HG03575 (cell line): ENCODE measurements around the gene NXPH1.

Experiments used
- ATAC-seq: cut with Tn5 transposase; IDR thresholded peaks from one replicate; pipeline ENCODE4 v1.9.1; 2021; ENCODE audit not compliant: unreplicated experiment, insufficient number of reproducible peaks, low FRiP score; ENCODE audit errors: extremely low read depth

NXPH1 gene

GRCh38 chr7:8490391-8491045, 57.1 kb downstream of the NXPH1 start:
- ATAC-seq, result no peak

GRCh38 chr7:8491106-8491505, 57.7 kb downstream of the NXPH1 start:
- ATAC-seq, result no peak

GRCh38 chr7:8491544-8492489, 58.4 kb downstream of the NXPH1 start:
- no peak for ATAC-seq

GRCh38 chr7:8499128-8499527, 65.7 kb downstream of the NXPH1 start:
- ATAC-seq, result no peak

- ATAC-seq, result no peak
Measured at GRCh38 chr7:8500286-8500685, 66.9 kb downstream of the NXPH1 start.

GRCh38 chr7:8507566-8507965, 74.2 kb downstream of the NXPH1 start:
- ATAC-seq, result no peak

- no peak for ATAC-seq
Measured at GRCh38 chr7:8509621-8510020, 76.2 kb downstream of the NXPH1 start.

GRCh38 chr7:8511855-8512254, 78.4 kb downstream of the NXPH1 start:
- ATAC-seq, result no peak

- no peak for ATAC-seq
Measured at GRCh38 chr7:8514781-8515519, 81.5 kb downstream of the NXPH1 start.

GRCh38 chr7:8515640-8516185, 82.3 kb downstream of the NXPH1 start:
- no peak for ATAC-seq

- no peak for ATAC-seq
Measured at GRCh38 chr7:8516976-8517375, 83.6 kb downstream of the NXPH1 start.

GRCh38 chr7:8528311-8528710, 94.9 kb downstream of the NXPH1 start:
- ATAC-seq, result no peak

GRCh38 chr7:8531991-8532515, 98.6 kb downstream of the NXPH1 start:
- ATAC-seq, result no peak

- ATAC-seq, result no peak
Measured at GRCh38 chr7:8536431-8536830, 103.0 kb downstream of the NXPH1 start.

- no peak for ATAC-seq
Measured at GRCh38 chr7:8549046-8549445, 115.6 kb downstream of the NXPH1 start.

GRCh38 chr7:8560501-8560900, 127.1 kb downstream of the NXPH1 start:
- no peak for ATAC-seq

GRCh38 chr7:8561449-8561848, 128.0 kb downstream of the NXPH1 start:
- ATAC-seq, result no peak

GRCh38 chr7:8564281-8564680, 130.9 kb downstream of the NXPH1 start:
- ATAC-seq, result no peak

- no peak for ATAC-seq
Measured at GRCh38 chr7:8566016-8566415, 132.6 kb downstream of the NXPH1 start.
